Measurements from ENCODE around the gene RPL15.

The RPL15 gene

GRCh38 chr3:23945913-23946687, 29.2 kb downstream of the RPL15 start:
- Histone ChIP-seq H3K4me3 (ENCODE audit: low read depth, low read length) (peak overlapping the region; percentile 83), H3K27ac (ENCODE audit: low read depth, low read length) (peak overlapping the region; percentile 88), H3K4me1 (ENCODE audit: control insufficient read depth, insufficient read depth, low read length) (peaks cover 34% of the 10 kb centered on the region), H3K36me3 (ENCODE audit: control insufficient read depth, insufficient read depth, low read length) (no peaks in the 10 kb centered on the region), H3K9ac (ENCODE audit: low read length) (peak overlapping the region; percentile 96), H3K27me3 (ENCODE audit: control insufficient read depth, insufficient read depth, low read length) (no peaks in the 10 kb centered on the region), H3K9me3 (ENCODE audit: control insufficient read depth, insufficient read depth, low read depth, low read length) (no peaks in the 10 kb centered on the region)

GRCh38 chr3:23948761-23949160, 31.8 kb downstream of the RPL15 start:
- Histone ChIP-seq H3K4me1 (ENCODE audit: control insufficient read depth, insufficient read depth, low read length) (peaks cover 29% of the 10 kb centered on the region), H3K27me3 (ENCODE audit: control insufficient read depth, insufficient read depth, low read length) (no peaks in the 10 kb centered on the region), H3K9me3 (ENCODE audit: control insufficient read depth, insufficient read depth, low read depth, low read length) (no peaks in the 10 kb centered on the region), H3K4me3 (ENCODE audit: low read depth, low read length) (no peak overlapping the region), H3K9ac (ENCODE audit: low read length) (no peak overlapping the region), H3K27ac (ENCODE audit: low read depth, low read length) (no peak overlapping the region), H3K36me3 (ENCODE audit: control insufficient read depth, insufficient read depth, low read length) (no peaks in the 10 kb centered on the region)

DNA sequence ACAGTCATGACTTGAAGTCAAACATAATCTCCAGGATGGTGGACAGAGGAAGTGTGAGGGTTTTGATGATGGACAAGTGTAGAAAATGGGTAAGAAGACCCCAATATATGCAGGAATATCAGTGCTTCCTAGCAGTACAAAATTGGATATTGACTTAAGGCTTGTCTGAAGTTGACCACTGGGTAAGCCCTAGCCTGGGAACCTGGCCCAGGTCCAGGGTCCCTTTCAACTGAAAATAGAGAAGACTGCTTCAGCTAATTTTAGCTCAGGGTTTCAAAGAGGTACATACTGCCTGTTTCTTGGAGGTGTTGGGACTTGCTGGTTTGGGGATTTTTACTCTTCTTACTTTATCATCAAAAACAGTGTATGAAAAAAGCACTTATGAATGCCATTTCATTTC, 32.9 kb downstream of the RPL15 start:
- Histone ChIP-seq H3K9me3 (ENCODE audit: control insufficient read depth, insufficient read depth, low read depth, low read length) (no peaks in the 10 kb centered on the region), H3K27me3 (ENCODE audit: control insufficient read depth, insufficient read depth, low read length) (no peaks in the 10 kb centered on the region), H3K36me3 (ENCODE audit: control insufficient read depth, insufficient read depth, low read length) (peaks cover 4% of the 10 kb centered on the region; the same call in 1 of the 2 replicates), H3K9ac (ENCODE audit: low read length) (no peak overlapping the region), H3K4me3 (ENCODE audit: low read depth, low read length) (no peak overlapping the region), H3K4me1 (ENCODE audit: control insufficient read depth, insufficient read depth, low read length) (peaks cover 26% of the 10 kb centered on the region), H3K27ac (ENCODE audit: low read depth, low read length) (no peak overlapping the region)

DNA sequence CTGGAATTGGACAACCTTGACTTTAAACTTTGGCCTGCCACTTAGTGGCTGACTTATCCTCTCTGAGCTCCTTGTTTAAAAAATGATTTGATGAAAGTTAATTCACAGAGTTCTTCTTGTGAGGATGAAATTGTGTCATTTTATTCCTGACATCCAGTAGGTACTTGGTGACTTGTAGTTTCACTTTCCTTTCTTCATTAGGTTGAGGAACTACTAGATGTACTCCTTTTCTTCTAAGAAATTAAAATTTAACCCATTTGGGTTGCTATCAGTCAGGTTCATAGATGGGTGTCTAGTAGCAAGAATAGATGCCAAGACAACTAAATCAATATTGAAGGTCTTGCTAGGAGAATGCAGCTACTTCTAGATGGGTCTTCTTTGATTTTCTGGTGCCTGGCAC, 33.4 kb downstream of the RPL15 start:
- Histone ChIP-seq H3K9ac (ENCODE audit: low read length) (no peak overlapping the region), H3K36me3 (ENCODE audit: control insufficient read depth, insufficient read depth, low read length) (peaks cover 7% of the 10 kb centered on the region; the same call in 1 of the 2 replicates), H3K27ac (ENCODE audit: low read depth, low read length) (no peak overlapping the region), H3K4me3 (ENCODE audit: low read depth, low read length) (no peak overlapping the region), H3K4me1 (ENCODE audit: control insufficient read depth, insufficient read depth, low read length) (peaks cover 26% of the 10 kb centered on the region), H3K27me3 (ENCODE audit: control insufficient read depth, insufficient read depth, low read length) (no peaks in the 10 kb centered on the region), H3K9me3 (ENCODE audit: control insufficient read depth, insufficient read depth, low read depth, low read length) (no peaks in the 10 kb centered on the region)

DNA sequence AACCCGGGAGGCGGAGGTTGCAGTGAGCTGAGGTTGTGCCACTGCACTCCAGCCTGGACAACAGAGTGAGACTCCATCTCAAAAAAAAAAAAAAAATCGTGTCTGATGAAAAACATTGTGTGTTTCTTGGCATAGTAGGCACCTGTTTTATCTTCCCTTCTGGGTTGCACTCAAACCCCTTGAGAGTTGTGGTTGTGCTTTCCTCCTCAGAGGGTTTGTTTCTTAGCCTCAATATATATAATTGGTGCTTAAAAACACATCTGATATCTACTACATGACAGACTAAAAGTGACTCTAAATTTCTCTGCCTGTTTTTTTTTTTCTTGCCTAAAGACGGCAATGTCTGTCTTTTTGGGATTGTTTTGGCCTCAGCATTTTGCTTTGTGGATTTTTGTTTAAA, 35.7 kb downstream of the RPL15 start:
- Histone ChIP-seq H3K36me3 (ENCODE audit: control insufficient read depth, insufficient read depth, low read length) (peaks cover 17% of the 10 kb centered on the region), H3K27ac (ENCODE audit: low read depth, low read length) (no peak overlapping the region), H3K9ac (ENCODE audit: low read length) (no peak overlapping the region), H3K4me1 (ENCODE audit: control insufficient read depth, insufficient read depth, low read length) (peaks cover 13% of the 10 kb centered on the region; the same call in 1 of the 2 replicates), H3K4me3 (ENCODE audit: low read depth, low read length) (no peak overlapping the region), H3K27me3 (ENCODE audit: control insufficient read depth, insufficient read depth, low read length) (no peaks in the 10 kb centered on the region), H3K9me3 (ENCODE audit: control insufficient read depth, insufficient read depth, low read depth, low read length) (no peaks in the 10 kb centered on the region)

GRCh38 chr3:23953523-23953922, 36.6 kb downstream of the RPL15 start:
- Histone ChIP-seq H3K27me3 (ENCODE audit: control insufficient read depth, insufficient read depth, low read length) (no peaks in the 10 kb centered on the region), H3K27ac (ENCODE audit: low read depth, low read length) (no peak overlapping the region), H3K4me3 (ENCODE audit: low read depth, low read length) (no peak overlapping the region), H3K9me3 (ENCODE audit: control insufficient read depth, insufficient read depth, low read depth, low read length) (no peaks in the 10 kb centered on the region), H3K4me1 (ENCODE audit: control insufficient read depth, insufficient read depth, low read length) (peaks cover 4% of the 10 kb centered on the region; the same call in 1 of the 2 replicates), H3K36me3 (ENCODE audit: control insufficient read depth, insufficient read depth, low read length) (peaks cover 23% of the 10 kb centered on the region), H3K9ac (ENCODE audit: low read length) (no peak overlapping the region)

DNA sequence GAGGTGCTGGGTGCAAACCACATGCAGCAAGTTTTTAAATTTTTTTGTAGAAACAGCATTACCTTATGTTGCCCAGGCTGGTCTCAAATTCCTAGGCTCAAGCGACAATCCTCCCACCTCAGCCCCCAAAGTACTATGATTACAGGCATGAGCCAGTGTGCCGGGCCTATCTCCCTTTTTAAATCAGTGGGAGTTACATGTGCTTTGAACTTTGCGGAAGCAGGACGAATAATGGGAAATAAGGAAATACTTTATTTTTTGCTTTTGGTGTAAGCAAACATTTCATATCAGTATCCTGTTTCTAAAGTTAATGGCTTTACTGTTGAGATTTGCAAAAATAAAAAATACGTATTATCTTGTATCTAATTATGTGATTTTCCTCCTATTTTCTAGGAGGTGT, 37.2 kb downstream of the RPL15 start:
- no peaks in the 10 kb centered on the region for H3K27me3 ChIP-seq (ENCODE audit: control insufficient read depth, insufficient read depth, low read length)
- peaks cover 23% of the 10 kb centered on the region for H3K36me3 ChIP-seq (ENCODE audit: control insufficient read depth, insufficient read depth, low read length)
- no peaks in the 10 kb centered on the region for H3K9me3 ChIP-seq (ENCODE audit: control insufficient read depth, insufficient read depth, low read depth, low read length)
- peaks cover 4% of the 10 kb centered on the region; the same call in 1 of the 2 replicates for H3K4me1 ChIP-seq (ENCODE audit: control insufficient read depth, insufficient read depth, low read length)
- no peak overlapping the region for H3K9ac ChIP-seq (ENCODE audit: low read length)
- H3K27ac ChIP-seq (ENCODE audit: low read depth, low read length): no peak overlapping the region
- H3K4me3 ChIP-seq (ENCODE audit: low read depth, low read length): no peak overlapping the region

DNA sequence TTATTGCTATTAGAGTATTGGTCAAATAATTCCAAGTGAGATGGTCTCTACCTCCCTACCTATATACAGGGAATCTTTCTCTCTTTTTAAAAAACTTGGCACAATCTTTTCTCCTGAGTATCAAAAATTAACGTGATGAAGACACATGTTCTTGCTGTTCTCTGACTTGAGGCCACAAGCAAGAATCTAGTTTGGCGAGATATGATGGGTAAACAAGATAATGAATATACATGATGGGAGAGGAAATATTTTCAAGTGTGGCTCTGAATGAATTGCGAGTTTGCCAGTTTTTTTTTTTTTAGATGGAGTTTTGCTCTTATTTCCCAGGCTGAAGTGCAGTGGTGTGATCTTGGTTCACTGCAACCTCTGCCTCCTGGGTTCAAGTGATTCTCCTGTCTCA, 39.8 kb downstream of the RPL15 start:
- Histone ChIP-seq H3K4me3 (ENCODE audit: low read depth, low read length) (no peak overlapping the region), H3K9me3 (ENCODE audit: control insufficient read depth, insufficient read depth, low read depth, low read length) (no peaks in the 10 kb centered on the region), H3K27me3 (ENCODE audit: control insufficient read depth, insufficient read depth, low read length) (no peaks in the 10 kb centered on the region), H3K36me3 (ENCODE audit: control insufficient read depth, insufficient read depth, low read length) (peaks cover 41% of the 10 kb centered on the region), H3K27ac (ENCODE audit: low read depth, low read length) (no peak overlapping the region), H3K4me1 (ENCODE audit: control insufficient read depth, insufficient read depth, low read length) (peaks cover 4% of the 10 kb centered on the region; the same call in 1 of the 2 replicates), H3K9ac (ENCODE audit: low read length) (no peak overlapping the region)

DNA sequence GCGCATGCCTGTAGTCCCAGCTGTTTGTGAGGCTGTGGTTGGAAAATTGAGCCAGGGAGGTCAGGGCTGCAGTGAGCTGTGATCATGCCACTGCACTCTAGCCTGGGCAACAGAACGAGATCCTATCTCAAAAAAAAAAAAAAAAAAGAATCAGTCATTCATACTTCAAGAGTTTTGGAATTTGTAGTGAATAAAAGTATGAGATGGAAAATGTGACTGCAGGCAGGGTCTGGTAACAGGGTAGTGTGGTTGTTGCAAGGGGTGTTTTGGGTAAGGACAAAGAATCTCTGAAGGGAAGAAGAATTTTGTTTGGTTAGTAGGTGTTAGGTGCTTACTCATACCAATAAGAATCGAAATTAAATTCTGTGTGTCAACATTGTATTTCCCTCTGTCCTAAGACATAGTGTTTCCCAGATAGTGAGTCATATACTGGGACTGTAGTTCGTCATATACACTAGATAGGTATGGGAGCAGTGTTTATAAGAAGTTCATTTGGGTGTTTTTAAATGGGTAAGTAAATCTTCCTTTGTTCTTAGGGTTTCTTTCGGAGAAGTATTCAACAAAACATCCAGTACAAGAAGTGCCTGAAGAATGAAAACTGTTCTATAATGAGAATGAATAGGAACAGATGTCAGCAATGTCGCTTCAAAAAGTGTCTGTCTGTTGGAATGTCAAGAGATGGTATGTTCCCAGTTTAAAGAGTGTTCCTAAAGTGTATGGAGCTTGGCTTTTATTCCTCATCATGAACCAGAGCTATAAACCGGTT, 42.4 kb downstream of the RPL15 start:
- Histone ChIP-seq H3K9ac (ENCODE audit: low read length) (no peak overlapping the region), H3K36me3 (ENCODE audit: control insufficient read depth, insufficient read depth, low read length) (peaks cover 58% of the 10 kb centered on the region), H3K27me3 (ENCODE audit: control insufficient read depth, insufficient read depth, low read length) (no peaks in the 10 kb centered on the region), H3K4me1 (ENCODE audit: control insufficient read depth, insufficient read depth, low read length) (no peaks in the 10 kb centered on the region; the same call in 1 of the 2 replicates), H3K27ac (ENCODE audit: low read depth, low read length) (no peak overlapping the region), H3K4me3 (ENCODE audit: low read depth, low read length) (no peak overlapping the region), H3K9me3 (ENCODE audit: control insufficient read depth, insufficient read depth, low read depth, low read length) (no peaks in the 10 kb centered on the region)

- Histone ChIP-seq H3K9me3 (ENCODE audit: control insufficient read depth, insufficient read depth, low read depth, low read length) (no peaks in the 10 kb centered on the region), H3K27me3 (ENCODE audit: control insufficient read depth, insufficient read depth, low read length) (no peaks in the 10 kb centered on the region), H3K4me1 (ENCODE audit: control insufficient read depth, insufficient read depth, low read length) (no peaks in the 10 kb centered on the region; the same call in 1 of the 2 replicates), H3K9ac (ENCODE audit: low read length) (no peak overlapping the region), H3K36me3 (ENCODE audit: control insufficient read depth, insufficient read depth, low read length) (peaks cover 61% of the 10 kb centered on the region), H3K4me3 (ENCODE audit: low read depth, low read length) (no peak overlapping the region), H3K27ac (ENCODE audit: low read depth, low read length) (no peak overlapping the region)
Measured at GRCh38 chr3:23960649-23961048, 43.7 kb downstream of the RPL15 start.

GRCh38 chr3:23961066-23961465, 44.1 kb downstream of the RPL15 start:
- Histone ChIP-seq H3K4me3 (ENCODE audit: low read depth, low read length) (no peak overlapping the region), H3K27me3 (ENCODE audit: control insufficient read depth, insufficient read depth, low read length) (no peaks in the 10 kb centered on the region), H3K9ac (ENCODE audit: low read length) (no peak overlapping the region), H3K27ac (ENCODE audit: low read depth, low read length) (no peak overlapping the region), H3K4me1 (ENCODE audit: control insufficient read depth, insufficient read depth, low read length) (no peaks in the 10 kb centered on the region; the same call in 1 of the 2 replicates), H3K36me3 (ENCODE audit: control insufficient read depth, insufficient read depth, low read length) (peaks cover 62% of the 10 kb centered on the region), H3K9me3 (ENCODE audit: control insufficient read depth, insufficient read depth, low read depth, low read length) (no peaks in the 10 kb centered on the region)
